Liver (tissue), 9 donors: ENCODE measurements around the gene FOXO3. TPM values are rescaled to one million over a fixed set of nuclear protein-coding genes. Genes with fewer than 3 reads are reported as not detected.

Source experiments
- DNase-seq: peaks from one replicate; pipeline ENCODE4 v3.0.0-alpha.2; 2017; ENCODE audit warnings: low spot score
- H3K27ac ChIP-seq, 2 donors: one replicate each; pipeline ENCODE4 v1.7.0; 2013; ENCODE audit warnings: inconsistent platforms in 2 of 2, low read length in 2 of 2, control low read depth in 1 of 2, low read depth in 1 of 2, mild to moderate bottlenecking in 1 of 2
- H3K27me3 ChIP-seq, 4 donors: one replicate each; pipeline versions ENCODE4 v1.6.1 to v1.7.0; 2013; ENCODE audit warnings: low read length in 3 of 4, inconsistent platforms in 1 of 4, mild to moderate bottlenecking in 1 of 4, moderate library complexity in 1 of 4; ENCODE audit not compliant: control insufficient read depth in 4 of 4, insufficient read depth in 4 of 4
- H3K36me3 ChIP-seq, 4 donors: one replicate each; pipeline versions ENCODE4 v1.6.1 to v1.7.0; 2013; ENCODE audit warnings: low read length in 3 of 4, mild to moderate bottlenecking in 3 of 4, low read depth in 1 of 4, moderate library complexity in 1 of 4; ENCODE audit not compliant: control insufficient read depth in 4 of 4, insufficient read depth in 3 of 4
- H3K4me1 ChIP-seq, 4 donors: one replicate each; pipeline versions ENCODE4 v1.6.1 to v1.7.0; 2013; ENCODE audit warnings: low read length in 3 of 4, mild to moderate bottlenecking in 3 of 4, moderate library complexity in 1 of 4; ENCODE audit not compliant: control insufficient read depth in 4 of 4, insufficient read depth in 4 of 4
- H3K4me3 ChIP-seq, 3 donors: one replicate each; pipeline versions ENCODE4 v1.6.1 to v1.7.0; 2013; ENCODE audit warnings: low read length in 3 of 3, control low read depth in 1 of 3, low read depth in 1 of 3, mild to moderate bottlenecking in 1 of 3
- H3K9ac ChIP-seq, 2 donors: one replicate each; pipeline ENCODE4 v1.7.0; 2013; ENCODE audit warnings: low read length in 2 of 2, mild to moderate bottlenecking in 2 of 2, moderate library complexity in 2 of 2, control low read depth in 1 of 2, low read depth in 1 of 2
- H3K9me3 ChIP-seq, 4 donors: one replicate each; pipeline versions ENCODE4 v1.6.1 to v1.7.0; 2013; ENCODE audit warnings: low read length in 3 of 4; ENCODE audit not compliant: control insufficient read depth in 4 of 4
- EGR1 ChIP-seq, 2 donors: IDR thresholded peaks; 2 replicates each; pipeline ENCODE4 v1.6.1; 2016 to 2018; ENCODE audit warnings: antibody characterized with exemption in 2 of 2, low read depth in 2 of 2
- FOXA1 ChIP-seq: IDR thresholded peaks from 2 replicates; pipeline ENCODE4 v1.6.1; 2016; ENCODE audit warnings: antibody characterized with exemption
- FOXA2 ChIP-seq: IDR thresholded peaks from 2 replicates; pipeline ENCODE4 v1.6.1; 2016; ENCODE audit warnings: antibody characterized with exemption
- GABPA ChIP-seq, 2 donors: IDR thresholded peaks in 1 of 2; conservative IDR thresholded peaks in 1 of 2; 2 replicates each; pipeline ENCODE4 v1.6.1; 2016; ENCODE audit warnings: antibody characterized with exemption in 2 of 2, mild to moderate bottlenecking in 1 of 2, moderate library complexity in 1 of 2
- HNF4A ChIP-seq, 2 donors: conservative IDR thresholded peaks; 2 replicates each; pipeline ENCODE4 v1.6.1; 2016; ENCODE audit warnings: antibody characterized with exemption in 2 of 2, mild to moderate bottlenecking in 2 of 2
- HNF4G ChIP-seq: IDR thresholded peaks from 2 replicates; pipeline ENCODE4 v1.6.1; 2016; ENCODE audit warnings: antibody characterized with exemption
- JUND ChIP-seq, 2 donors: IDR thresholded peaks; 2 replicates each; pipeline ENCODE4 v1.6.1; 2016; ENCODE audit warnings: antibody characterized with exemption in 2 of 2
- NR2F2 ChIP-seq: IDR thresholded peaks from 2 replicates; pipeline ENCODE4 v1.6.1; 2016; ENCODE audit warnings: antibody characterized with exemption
- RAD21 ChIP-seq, 2 donors: IDR thresholded peaks; 2 replicates each; pipeline ENCODE4 v1.6.1; 2016; ENCODE audit warnings: antibody characterized with exemption in 2 of 2, mild to moderate bottlenecking in 2 of 2
- RXRA ChIP-seq, 2 donors: IDR thresholded peaks; 2 replicates each; pipeline ENCODE4 v1.6.1; 2017 to 2018; ENCODE audit warnings: antibody characterized with exemption in 2 of 2, mild to moderate bottlenecking in 1 of 2
- SP1 ChIP-seq: IDR thresholded peaks from 2 replicates; pipeline ENCODE4 v1.6.1; 2018; ENCODE audit warnings: antibody characterized with exemption, mild to moderate bottlenecking
- TAF1 ChIP-seq: conservative IDR thresholded peaks from 2 replicates; pipeline ENCODE4 v1.6.1; 2016; ENCODE audit warnings: antibody characterized with exemption, mild to moderate bottlenecking
- YY1 ChIP-seq: IDR thresholded peaks from 2 replicates; pipeline ENCODE4 v1.6.1; 2016; ENCODE audit warnings: antibody characterized with exemption, mild to moderate bottlenecking
- WGBS: extraction: QIAGEN DNeasy Blood & Tissue Kit; methylation state at CpG from one replicate; pipeline ENCODE4 v1.1.7; 2013; 5-methylcytosine and 5-hydroxymethylcytosine counted together
- polyA plus RNA-seq, 2 donors: library from polyadenylated mRNA; stranded (reverse) in 1 of 2; unstranded in 1 of 2; fragments of 200-250 nt in 1 of 2; fragments of >200 nt in 1 of 2; fragmentation: Nextera tagmentation in 1 of 2; extraction: Ambion mirVana in 1 of 2; gene quantifications; one replicate each; pipeline versions ENCODE4 v1.2.1 to v1.2.3, GENCODE V29; 2013 to 2015
- total RNA-seq, 2 donors: library from RNA; depleted of rRNA; stranded (reverse); fragments of >200 nt; gene quantifications; one replicate each; pipeline ENCODE4 v1.2.3, GENCODE V29; 2014
- TF ChIP-seq, protein P1 (sequence below): IDR thresholded peaks from 2 replicates; pipeline ENCODE4 v1.6.1; 2016; ENCODE audit warnings: antibody characterized with exemption
- TF ChIP-seq, protein P2 (sequence below): fragments of 150-350 bp; IDR thresholded peaks from 2 replicates; pipeline ENCODE4 v1.5.1; 2017; ENCODE audit warnings: improper control_type of control experiment, low read depth, low read length; ENCODE audit not compliant: missing input control
- TF ChIP-seq, protein P3 (sequence below): IDR thresholded peaks from 2 replicates; pipeline ENCODE4 v1.6.1; 2016; ENCODE audit warnings: antibody characterized with exemption
- TF ChIP-seq, protein P4 (sequence below): IDR thresholded peaks from 2 replicates; pipeline ENCODE4 v1.6.1; 2016; ENCODE audit warnings: antibody characterized with exemption
- TF ChIP-seq, protein P5 (sequence below): IDR thresholded peaks from 2 replicates; pipeline ENCODE4 v1.6.1; 2016; ENCODE audit warnings: antibody characterized with exemption, mild to moderate bottlenecking
- donor health status: healthy.
- donor health status: healthy.
- donor health status: healthy.
- donor health status: healthy.
- donor health status: healthy.

Gene FOXO3
- total and polyA plus RNA-seq, 4 donors = 6.0 to 72.2 (median 17.3) TPM

DNA sequence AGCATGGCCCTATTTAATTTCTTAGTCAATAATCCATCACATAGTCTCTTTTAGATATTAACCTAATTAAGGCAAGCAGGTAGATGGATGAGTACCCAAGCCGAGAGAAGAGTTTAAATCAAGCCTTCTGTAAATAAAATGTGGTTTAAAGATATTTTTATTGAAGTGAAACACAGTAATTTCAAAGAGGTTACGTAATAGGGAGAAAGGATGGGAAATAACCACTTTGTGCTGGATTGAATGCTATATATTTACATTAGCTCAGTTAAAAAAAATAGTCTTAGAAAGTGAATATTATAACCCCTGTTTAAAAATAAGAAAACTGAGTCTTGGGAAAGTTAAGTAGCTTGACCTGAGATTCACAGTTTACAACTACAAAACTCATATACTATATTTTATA is 37.0 kb upstream of the FOXO3 start:
- peaks cover 0 to 4% (median 2%) of the 10 kb centered on the region in 4 donors for H3K36me3 ChIP-seq
- no peak overlapping the region for H3K27ac ChIP-seq
- H3K9me3 ChIP-seq = no peaks in the 10 kb centered on the region
- H3K9ac ChIP-seq = no peak overlapping the region
- DNase-seq = no peak
- no peak overlapping the region for H3K4me3 ChIP-seq
- H3K27me3 ChIP-seq = no peaks in the 10 kb centered on the region
- TF ChIP-seq, protein P1, sequence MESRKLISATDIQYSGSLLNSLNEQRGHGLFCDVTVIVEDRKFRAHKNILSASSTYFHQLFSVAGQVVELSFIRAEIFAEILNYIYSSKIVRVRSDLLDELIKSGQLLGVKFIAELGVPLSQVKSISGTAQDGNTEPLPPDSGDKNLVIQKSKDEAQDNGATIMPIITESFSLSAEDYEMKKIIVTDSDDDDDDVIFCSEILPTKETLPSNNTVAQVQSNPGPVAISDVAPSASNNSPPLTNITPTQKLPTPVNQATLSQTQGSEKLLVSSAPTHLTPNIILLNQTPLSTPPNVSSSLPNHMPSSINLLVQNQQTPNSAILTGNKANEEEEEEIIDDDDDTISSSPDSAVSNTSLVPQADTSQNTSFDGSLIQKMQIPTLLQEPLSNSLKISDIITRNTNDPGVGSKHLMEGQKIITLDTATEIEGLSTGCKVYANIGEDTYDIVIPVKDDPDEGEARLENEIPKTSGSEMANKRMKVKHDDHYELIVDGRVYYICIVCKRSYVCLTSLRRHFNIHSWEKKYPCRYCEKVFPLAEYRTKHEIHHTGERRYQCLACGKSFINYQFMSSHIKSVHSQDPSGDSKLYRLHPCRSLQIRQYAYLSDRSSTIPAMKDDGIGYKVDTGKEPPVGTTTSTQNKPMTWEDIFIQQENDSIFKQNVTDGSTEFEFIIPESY = no peak
- TF ChIP-seq, protein P2, sequence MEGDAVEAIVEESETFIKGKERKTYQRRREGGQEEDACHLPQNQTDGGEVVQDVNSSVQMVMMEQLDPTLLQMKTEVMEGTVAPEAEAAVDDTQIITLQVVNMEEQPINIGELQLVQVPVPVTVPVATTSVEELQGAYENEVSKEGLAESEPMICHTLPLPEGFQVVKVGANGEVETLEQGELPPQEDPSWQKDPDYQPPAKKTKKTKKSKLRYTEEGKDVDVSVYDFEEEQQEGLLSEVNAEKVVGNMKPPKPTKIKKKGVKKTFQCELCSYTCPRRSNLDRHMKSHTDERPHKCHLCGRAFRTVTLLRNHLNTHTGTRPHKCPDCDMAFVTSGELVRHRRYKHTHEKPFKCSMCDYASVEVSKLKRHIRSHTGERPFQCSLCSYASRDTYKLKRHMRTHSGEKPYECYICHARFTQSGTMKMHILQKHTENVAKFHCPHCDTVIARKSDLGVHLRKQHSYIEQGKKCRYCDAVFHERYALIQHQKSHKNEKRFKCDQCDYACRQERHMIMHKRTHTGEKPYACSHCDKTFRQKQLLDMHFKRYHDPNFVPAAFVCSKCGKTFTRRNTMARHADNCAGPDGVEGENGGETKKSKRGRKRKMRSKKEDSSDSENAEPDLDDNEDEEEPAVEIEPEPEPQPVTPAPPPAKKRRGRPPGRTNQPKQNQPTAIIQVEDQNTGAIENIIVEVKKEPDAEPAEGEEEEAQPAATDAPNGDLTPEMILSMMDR = no peak
- TF ChIP-seq FOXA1 = no peak
- no peak for TF ChIP-seq RAD21 (IDR thresholded peaks at IDR 0.05)
- no peak for TF ChIP-seq NR2F2
- TF ChIP-seq HNF4G = no peak
- TF ChIP-seq, protein P3, sequence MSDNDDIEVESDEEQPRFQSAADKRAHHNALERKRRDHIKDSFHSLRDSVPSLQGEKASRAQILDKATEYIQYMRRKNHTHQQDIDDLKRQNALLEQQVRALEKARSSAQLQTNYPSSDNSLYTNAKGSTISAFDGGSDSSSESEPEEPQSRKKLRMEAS = no peak
- no peak for TF ChIP-seq FOXA2
- TF ChIP-seq RXRA (IDR thresholded peaks at IDR 0.05) = no peak
- no peak for TF ChIP-seq YY1
- no peak for TF ChIP-seq HNF4A (conservative IDR thresholded peaks at IDR 0.05)
- TF ChIP-seq JUND (IDR thresholded peaks at IDR 0.05) = no peak
- TF ChIP-seq, protein P4, sequence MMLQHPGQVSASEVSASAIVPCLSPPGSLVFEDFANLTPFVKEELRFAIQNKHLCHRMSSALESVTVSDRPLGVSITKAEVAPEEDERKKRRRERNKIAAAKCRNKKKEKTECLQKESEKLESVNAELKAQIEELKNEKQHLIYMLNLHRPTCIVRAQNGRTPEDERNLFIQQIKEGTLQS = no peak
- no peak for TF ChIP-seq TAF1
- H3K4me1 ChIP-seq = no peaks in the 10 kb centered on the region
- WGBS = 91% methylated on average over 2 of the region's 2 CpGs

DNA sequence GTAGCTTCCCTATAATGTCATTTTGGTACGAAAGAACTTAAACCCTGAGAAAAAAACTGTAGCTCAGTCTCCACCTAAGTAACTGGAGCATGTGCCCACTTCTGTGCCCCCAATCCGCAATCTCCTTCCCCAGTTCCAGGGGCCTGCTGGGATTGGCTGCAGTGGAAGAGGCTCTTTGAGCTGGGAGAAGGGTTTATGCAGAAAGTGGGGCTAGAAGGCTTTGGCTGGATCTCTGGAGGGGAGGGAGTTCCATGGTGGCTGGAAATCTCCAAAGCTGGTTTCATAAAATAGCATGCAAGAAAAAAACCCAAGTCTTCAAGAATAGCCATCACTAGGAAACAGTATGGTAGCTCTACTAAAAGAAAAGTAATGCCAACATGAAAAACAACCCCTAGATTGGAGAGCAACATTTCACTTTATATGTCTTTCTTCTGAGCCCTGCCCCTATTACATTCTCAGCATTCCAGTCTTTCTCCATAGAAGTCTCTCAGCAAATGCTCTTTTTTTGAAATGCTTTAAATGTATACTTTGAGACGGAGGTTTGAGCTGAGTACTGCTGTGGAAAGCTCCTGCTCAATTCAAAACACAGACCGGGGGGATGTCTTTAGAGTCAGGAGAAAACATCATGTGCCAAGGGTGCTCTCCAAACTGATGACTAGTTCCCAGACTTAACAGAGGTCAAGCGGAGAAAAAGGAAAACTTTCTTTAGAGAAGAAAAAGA is 36.0 kb upstream of the FOXO3 start:
- Histone ChIP-seq H3K27ac (no peak overlapping the region), H3K27me3 (no peaks in the 10 kb centered on the region), H3K4me1 (no peaks in the 10 kb centered on the region), H3K9ac (no peak overlapping the region), H3K9me3 (no peaks in the 10 kb centered on the region), H3K4me3 (no peak overlapping the region), H3K36me3 (peaks cover 0 to 4% (median 2%) of the 10 kb centered on the region in 4 donors)
- 89% methylated on average over 5 of the region's 5 CpGs for WGBS
- DNase-seq = no peak
- TF ChIP-seq RAD21 (IDR thresholded peaks at IDR 0.05) (no peak), SP1 (no peak), GABPA (IDR thresholded peaks at IDR 0.05 in 1 of 2, conservative IDR thresholded peaks at IDR 0.05 in 1 of 2) (no peak), JUND (IDR thresholded peaks at IDR 0.05) (no peak), HNF4A (conservative IDR thresholded peaks at IDR 0.05) (no peak), TAF1 (no peak), FOXA1 (no peak), EGR1 (IDR thresholded peaks at IDR 0.05; ENCODE audit: low read depth in 2 of 2) (no peak), FOXA2 (no peak), YY1 (no peak)
- TF ChIP-seq, protein P5, sequence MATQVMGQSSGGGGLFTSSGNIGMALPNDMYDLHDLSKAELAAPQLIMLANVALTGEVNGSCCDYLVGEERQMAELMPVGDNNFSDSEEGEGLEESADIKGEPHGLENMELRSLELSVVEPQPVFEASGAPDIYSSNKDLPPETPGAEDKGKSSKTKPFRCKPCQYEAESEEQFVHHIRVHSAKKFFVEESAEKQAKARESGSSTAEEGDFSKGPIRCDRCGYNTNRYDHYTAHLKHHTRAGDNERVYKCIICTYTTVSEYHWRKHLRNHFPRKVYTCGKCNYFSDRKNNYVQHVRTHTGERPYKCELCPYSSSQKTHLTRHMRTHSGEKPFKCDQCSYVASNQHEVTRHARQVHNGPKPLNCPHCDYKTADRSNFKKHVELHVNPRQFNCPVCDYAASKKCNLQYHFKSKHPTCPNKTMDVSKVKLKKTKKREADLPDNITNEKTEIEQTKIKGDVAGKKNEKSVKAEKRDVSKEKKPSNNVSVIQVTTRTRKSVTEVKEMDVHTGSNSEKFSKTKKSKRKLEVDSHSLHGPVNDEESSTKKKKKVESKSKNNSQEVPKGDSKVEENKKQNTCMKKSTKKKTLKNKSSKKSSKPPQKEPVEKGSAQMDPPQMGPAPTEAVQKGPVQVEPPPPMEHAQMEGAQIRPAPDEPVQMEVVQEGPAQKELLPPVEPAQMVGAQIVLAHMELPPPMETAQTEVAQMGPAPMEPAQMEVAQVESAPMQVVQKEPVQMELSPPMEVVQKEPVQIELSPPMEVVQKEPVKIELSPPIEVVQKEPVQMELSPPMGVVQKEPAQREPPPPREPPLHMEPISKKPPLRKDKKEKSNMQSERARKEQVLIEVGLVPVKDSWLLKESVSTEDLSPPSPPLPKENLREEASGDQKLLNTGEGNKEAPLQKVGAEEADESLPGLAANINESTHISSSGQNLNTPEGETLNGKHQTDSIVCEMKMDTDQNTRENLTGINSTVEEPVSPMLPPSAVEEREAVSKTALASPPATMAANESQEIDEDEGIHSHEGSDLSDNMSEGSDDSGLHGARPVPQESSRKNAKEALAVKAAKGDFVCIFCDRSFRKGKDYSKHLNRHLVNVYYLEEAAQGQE = no peak
- TF ChIP-seq, protein P4 = no peak
- TF ChIP-seq, protein P2 = no peak
- TF ChIP-seq, protein P1 = no peak
